GM06990 (cell line): ENCODE measurements around the gene AKAP13.

Experiments used
- DNase-seq: peaks from one replicate; pipeline ENCODE4 v3.0.0-alpha.2; 2011; ENCODE audit not compliant: insufficient read length; ENCODE audit errors: extremely low read depth
- H3K27me3 ChIP-seq: replicated peaks from 2 replicates; pipeline ENCODE4 v1.6.0; 2011; ENCODE audit warnings: low read length; ENCODE audit not compliant: control insufficient read depth, insufficient read depth
- H3K36me3 ChIP-seq: 2 replicates; pipeline ENCODE4 v1.5.1; 2011; ENCODE audit warnings: low read length; ENCODE audit not compliant: control insufficient read depth, insufficient read depth
- H3K4me3 ChIP-seq: replicated peaks from 2 replicates; pipeline ENCODE4 v1.5.1; 2011; ENCODE audit warnings: low read depth, mild to moderate bottlenecking, control low read depth, low read length
- CTCF ChIP-seq: IDR thresholded peaks from 2 replicates; pipeline ENCODE4 v1.5.1; 2011; ENCODE audit warnings: low read length, control low read depth, mild to moderate bottlenecking, inconsistent platforms; ENCODE audit not compliant: insufficient read depth, poor library complexity, severe bottlenecking

AKAP13 gene

GRCh38 chr15:85620690-85621049 lies 240.3 kb downstream of the AKAP13 start:
- Histone ChIP-seq H3K4me3 (no peak overlapping the region), H3K36me3 (peaks cover 2% of the 10 kb centered on the region), H3K27me3 (no peaks in the 10 kb centered on the region)
- TF ChIP-seq CTCF: no peak
- no peak for DNase-seq

- no peak for TF ChIP-seq CTCF
- H3K36me3 ChIP-seq: peaks cover 2% of the 10 kb centered on the region
- H3K27me3 ChIP-seq: no peaks in the 10 kb centered on the region
- DNase-seq: no peak
- no peak overlapping the region for H3K4me3 ChIP-seq
Measured at GRCh38 chr15:85621094-85621493, 240.7 kb downstream of the AKAP13 start.

GRCh38 chr15:85622221-85622831 lies 241.9 kb downstream of the AKAP13 start:
- no peaks in the 10 kb centered on the region for H3K27me3 ChIP-seq
- peaks cover 4% of the 10 kb centered on the region for H3K36me3 ChIP-seq
- no peak for TF ChIP-seq CTCF
- no peak for DNase-seq
- H3K4me3 ChIP-seq: no peak overlapping the region

GRCh38 chr15:85623315-85624049 lies 243.1 kb downstream of the AKAP13 start:
- H3K36me3 ChIP-seq: peaks cover 4% of the 10 kb centered on the region
- DNase-seq: no peak
- no peak overlapping the region for H3K4me3 ChIP-seq

GRCh38 chr15:85624291-85624801 lies 243.9 kb downstream of the AKAP13 start:
- no peak for DNase-seq
- no peaks in the 10 kb centered on the region for H3K27me3 ChIP-seq
- no peak overlapping the region for H3K4me3 ChIP-seq
- no peak for TF ChIP-seq CTCF
- H3K36me3 ChIP-seq: peaks cover 4% of the 10 kb centered on the region

More at GRCh38 chr15:85623315-85624049, 243.1 kb downstream of the AKAP13 start:
- no peak for TF ChIP-seq CTCF
- H3K27me3 ChIP-seq: no peaks in the 10 kb centered on the region
